Measurements from ENCODE around the gene ABLIM1. TPM values are rescaled to one million over a fixed set of nuclear protein-coding genes. Genes with fewer than 3 reads are reported as not detected.

Gene ABLIM1
- total RNA-seq, 3 donors from 2014 or later, result 89.0 to 216 (median 131) TPM

DNA sequence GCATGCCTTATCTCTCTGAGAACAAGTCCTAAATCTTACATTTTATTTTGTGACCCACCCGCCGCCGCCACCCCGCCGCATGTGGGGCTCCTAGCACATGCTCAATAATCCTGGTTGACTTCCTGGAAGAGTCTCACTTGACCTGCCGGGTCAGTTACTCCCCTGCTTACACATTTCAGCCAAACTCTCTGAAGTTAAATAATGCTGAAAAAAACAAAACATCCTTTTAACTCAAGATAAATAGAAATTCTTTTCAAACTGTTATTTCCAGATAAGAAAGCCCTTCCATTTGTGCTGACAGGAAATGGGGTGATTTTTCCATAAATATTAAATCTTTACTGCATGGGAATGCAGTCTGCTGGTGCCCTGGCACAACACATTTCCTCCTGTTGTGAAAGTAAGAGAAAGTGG lies 123.5 kb downstream of the ABLIM1 start:
- no peak overlapping the region for H3K27ac ChIP-seq
- no peak overlapping the region for H3K4me3 ChIP-seq
- peaks cover 0 to 2% of the 10 kb centered on the region in 2 donors for H3K4me1 ChIP-seq
- DNase-seq (ENCODE audit: low spot score in 2 of 2), result no peak
- no peaks in the 10 kb centered on the region for H3K9me3 ChIP-seq
- intact Hi-C loops (cut with DNase I; ENCODE audit: low total_unique reads), result no loop called here
- no peaks in the 10 kb centered on the region for H3K27me3 ChIP-seq
- no peaks in the 10 kb centered on the region for H3K36me3 ChIP-seq
- TF ChIP-seq POLR2A (IDR thresholded peaks at IDR 0.05), result no peak
- TF ChIP-seq, protein P1, sequence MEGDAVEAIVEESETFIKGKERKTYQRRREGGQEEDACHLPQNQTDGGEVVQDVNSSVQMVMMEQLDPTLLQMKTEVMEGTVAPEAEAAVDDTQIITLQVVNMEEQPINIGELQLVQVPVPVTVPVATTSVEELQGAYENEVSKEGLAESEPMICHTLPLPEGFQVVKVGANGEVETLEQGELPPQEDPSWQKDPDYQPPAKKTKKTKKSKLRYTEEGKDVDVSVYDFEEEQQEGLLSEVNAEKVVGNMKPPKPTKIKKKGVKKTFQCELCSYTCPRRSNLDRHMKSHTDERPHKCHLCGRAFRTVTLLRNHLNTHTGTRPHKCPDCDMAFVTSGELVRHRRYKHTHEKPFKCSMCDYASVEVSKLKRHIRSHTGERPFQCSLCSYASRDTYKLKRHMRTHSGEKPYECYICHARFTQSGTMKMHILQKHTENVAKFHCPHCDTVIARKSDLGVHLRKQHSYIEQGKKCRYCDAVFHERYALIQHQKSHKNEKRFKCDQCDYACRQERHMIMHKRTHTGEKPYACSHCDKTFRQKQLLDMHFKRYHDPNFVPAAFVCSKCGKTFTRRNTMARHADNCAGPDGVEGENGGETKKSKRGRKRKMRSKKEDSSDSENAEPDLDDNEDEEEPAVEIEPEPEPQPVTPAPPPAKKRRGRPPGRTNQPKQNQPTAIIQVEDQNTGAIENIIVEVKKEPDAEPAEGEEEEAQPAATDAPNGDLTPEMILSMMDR (IDR thresholded peaks at IDR 0.05), result no peak
- no peak for TF ChIP-seq POLR2AphosphoS5 (IDR thresholded peaks at IDR 0.05)

DNA sequence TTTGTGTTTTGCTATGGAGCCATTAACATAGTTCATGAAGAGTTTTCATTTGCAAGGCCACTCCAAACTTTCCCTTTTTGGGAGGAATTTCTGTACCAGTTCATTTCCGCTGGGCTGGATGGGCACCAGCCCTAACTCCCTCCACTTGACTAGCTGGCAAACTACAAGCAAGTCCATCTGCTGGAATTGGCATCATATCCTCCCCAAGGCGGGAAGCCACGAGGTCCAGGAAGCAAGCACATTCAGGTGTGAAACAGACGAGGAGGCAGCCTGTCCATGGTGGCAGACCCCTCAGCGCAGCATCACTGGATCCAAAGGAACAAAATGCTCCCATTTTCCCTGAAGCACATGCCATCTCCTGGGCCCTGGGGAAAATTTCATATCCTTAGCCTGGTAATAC lies 125.8 kb downstream of the ABLIM1 start:
- TF ChIP-seq, protein P1 (IDR thresholded peaks at IDR 0.05), result no peak
- no peak for TF ChIP-seq POLR2A (IDR thresholded peaks at IDR 0.05)
- no peak for TF ChIP-seq POLR2AphosphoS5 (IDR thresholded peaks at IDR 0.05)
- Histone ChIP-seq H3K4me3 (no peak overlapping the region), H3K9me3 (no peaks in the 10 kb centered on the region), H3K36me3 (no peaks in the 10 kb centered on the region), H3K4me1 (peaks cover 0 to 4% of the 10 kb centered on the region in 2 donors), H3K27me3 (no peaks in the 10 kb centered on the region), H3K27ac (no peak overlapping the region)
- intact Hi-C loops (cut with DNase I; ENCODE audit: low total_unique reads), result no loop called here
- DNase-seq (ENCODE audit: low spot score in 2 of 2), result no peak

DNA sequence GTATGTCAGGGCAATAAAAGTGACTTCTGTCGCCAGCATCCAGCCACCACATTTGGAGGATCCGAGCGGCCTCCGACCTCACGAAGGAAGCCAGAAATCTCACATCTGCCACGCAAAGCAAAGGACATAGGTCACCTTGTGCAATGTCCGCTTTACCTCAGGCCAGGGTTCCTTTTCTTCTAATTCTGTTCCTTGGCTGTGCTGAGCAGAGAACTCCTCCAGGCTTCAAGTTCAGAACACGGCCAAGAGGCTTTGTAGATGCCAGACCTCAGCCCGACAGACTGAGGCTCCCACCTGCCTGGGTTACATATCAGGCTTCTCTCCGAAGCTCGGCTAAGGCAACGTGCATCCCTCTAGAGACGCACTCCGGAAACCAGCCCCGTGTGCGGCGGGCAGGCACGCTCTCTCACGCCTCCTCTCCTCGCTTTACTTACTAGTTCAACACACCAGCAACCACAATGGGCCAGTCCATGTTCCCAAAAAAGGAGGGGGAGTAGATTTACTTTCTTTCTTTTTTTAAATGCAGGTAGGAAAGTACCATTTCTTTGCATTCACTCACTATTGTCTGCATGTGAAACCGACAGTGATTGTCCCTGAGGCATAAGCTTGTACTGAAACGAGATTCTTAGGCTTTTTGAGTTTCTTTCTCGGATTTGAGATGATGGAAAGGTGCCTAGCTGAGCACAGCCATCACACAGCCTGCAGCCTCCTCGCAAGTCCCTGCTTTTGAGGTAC lies 131.4 kb downstream of the ABLIM1 start:
- Histone ChIP-seq H3K4me3 (peak overlapping the region; percentile 50 to 72 (median 54)), H3K4me1 (peaks cover 8 to 19% of the 10 kb centered on the region in 2 donors), H3K36me3 (no peaks in the 10 kb centered on the region), H3K27ac (peak overlapping the region; percentile 80 to 91), H3K9me3 (no peaks in the 10 kb centered on the region), H3K27me3 (no peaks in the 10 kb centered on the region)
- peak; percentile 70 for TF ChIP-seq POLR2A (IDR thresholded peaks at IDR 0.05)
- TF ChIP-seq, protein P1 (IDR thresholded peaks at IDR 0.05), result no peak
- TF ChIP-seq POLR2AphosphoS5 (IDR thresholded peaks at IDR 0.05), result peak; percentile 64 to 90 (median 89)
- intact Hi-C loops (cut with DNase I; ENCODE audit: low total_unique reads), result no loop called here
- DNase-seq (ENCODE audit: low spot score in 2 of 2), result peak; percentile 60 to 80

DNA sequence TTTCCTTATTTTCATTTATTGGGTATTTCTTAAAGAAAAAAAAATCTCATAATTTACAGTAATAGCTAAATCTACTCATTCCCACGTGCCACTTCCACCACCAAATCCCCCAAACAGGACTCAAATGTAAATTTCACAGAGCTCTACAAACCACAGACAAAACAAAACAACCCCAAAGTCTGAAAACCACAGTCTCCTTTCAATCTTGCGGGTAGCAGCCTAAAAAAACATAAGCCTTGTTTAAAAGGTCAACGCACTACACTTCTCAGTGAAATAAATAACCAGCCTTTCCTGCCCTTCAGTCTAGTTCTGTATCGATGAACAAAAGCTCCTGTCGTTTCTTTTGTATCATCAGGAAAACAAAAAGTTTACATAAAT lies 132.0 kb downstream of the ABLIM1 start:
- H3K36me3 ChIP-seq, result no peaks in the 10 kb centered on the region
- H3K4me1 ChIP-seq, result peaks cover 8 to 19% of the 10 kb centered on the region in 2 donors
- no peak for TF ChIP-seq POLR2AphosphoS5 (IDR thresholded peaks at IDR 0.05)
- TF ChIP-seq, protein P1 (IDR thresholded peaks at IDR 0.05), result no peak
- no peak for TF ChIP-seq POLR2A (IDR thresholded peaks at IDR 0.05)
- H3K4me3 ChIP-seq, result peak overlapping the region; percentile 50 to 72 (median 54)
- intact Hi-C loops (cut with DNase I; ENCODE audit: low total_unique reads), result no loop called here
- peak overlapping the region; percentile 80 to 91 for H3K27ac ChIP-seq
- H3K9me3 ChIP-seq, result no peaks in the 10 kb centered on the region
- no peaks in the 10 kb centered on the region for H3K27me3 ChIP-seq
- DNase-seq (ENCODE audit: low spot score in 2 of 2), result no peak

DNA sequence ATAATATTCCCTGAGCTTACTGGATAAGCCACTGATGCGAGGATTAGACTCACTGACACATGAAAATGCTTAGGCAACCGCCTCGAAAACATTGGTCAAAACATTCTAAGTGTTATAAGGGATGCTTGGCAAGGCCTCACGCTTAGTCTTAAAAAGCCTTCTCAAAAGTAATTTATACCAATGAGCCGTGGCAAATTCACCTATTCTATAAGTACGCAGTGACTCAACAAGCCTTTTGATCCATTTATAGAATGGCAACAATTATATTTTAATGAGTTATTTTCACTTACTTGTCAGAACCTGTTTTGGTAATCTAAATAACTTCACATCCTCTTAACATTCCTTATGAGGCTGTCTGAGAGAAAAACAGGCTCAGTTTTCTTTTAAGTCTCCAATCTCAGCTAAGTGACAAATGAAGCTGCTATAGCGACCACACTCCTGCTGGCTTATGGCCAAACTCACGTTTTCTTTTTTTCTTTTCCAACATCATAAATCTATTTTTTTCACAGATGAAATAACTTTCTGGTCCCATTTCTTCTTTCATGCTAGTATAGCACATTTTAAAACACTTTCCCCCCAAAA lies 132.6 kb downstream of the ABLIM1 start:
- intact Hi-C loops (cut with DNase I; ENCODE audit: low total_unique reads), result no loop called here
- Histone ChIP-seq H3K4me3 (peak overlapping the region; percentile 50 to 72 (median 54)), H3K4me1 (peaks cover 8 to 24% of the 10 kb centered on the region in 2 donors), H3K27ac (peak overlapping the region; percentile 80 to 91), H3K9me3 (no peaks in the 10 kb centered on the region), H3K36me3 (no peaks in the 10 kb centered on the region), H3K27me3 (no peaks in the 10 kb centered on the region)
- no peak for DNase-seq (ENCODE audit: low spot score in 2 of 2)
- TF ChIP-seq POLR2A (IDR thresholded peaks at IDR 0.05) (no peak), POLR2AphosphoS5 (IDR thresholded peaks at IDR 0.05) (peak in 1 of 3 donors; percentile 16)
- TF ChIP-seq, protein P1 (IDR thresholded peaks at IDR 0.05), result no peak
